LNCAP (cell line): Measurements from ENCODE around the gene DSG3.

ENCODE experiments used
- CTCF ChIP-seq: fragments of 450-650 bp; IDR thresholded peaks from 2 replicates; pipeline ENCODE4 v1.5.1; 2017; ENCODE audit warnings: mild to moderate bottlenecking

DSG3 gene

GRCh38 chr18:31486165-31486564 lies 38.6 kb downstream of the DSG3 start:
- TF ChIP-seq CTCF: no peak

- TF ChIP-seq CTCF: no peak
These were observed 39.9 kb downstream of the DSG3 start for GRCh38 chr18:31487246-31488015.

GRCh38 chr18:31489311-31489710 lies 41.8 kb downstream of the DSG3 start:
- TF ChIP-seq CTCF: no peak

- TF ChIP-seq CTCF: no peak
These were observed 42.8 kb downstream of the DSG3 start for GRCh38 chr18:31490387-31490786.

- no peak for TF ChIP-seq CTCF
These were observed 43.3 kb downstream of the DSG3 start for GRCh38 chr18:31490833-31491232.

- no peak for TF ChIP-seq CTCF
These were observed 44.0 kb downstream of the DSG3 start for GRCh38 chr18:31491586-31491985.

GRCh38 chr18:31492671-31493070 lies 45.1 kb downstream of the DSG3 start:
- TF ChIP-seq CTCF: no peak

GRCh38 chr18:31493171-31493570 lies 45.6 kb downstream of the DSG3 start:
- no peak for TF ChIP-seq CTCF
